Measurements from ENCODE around the gene OR2W3.

OR2W3 gene

DNA sequence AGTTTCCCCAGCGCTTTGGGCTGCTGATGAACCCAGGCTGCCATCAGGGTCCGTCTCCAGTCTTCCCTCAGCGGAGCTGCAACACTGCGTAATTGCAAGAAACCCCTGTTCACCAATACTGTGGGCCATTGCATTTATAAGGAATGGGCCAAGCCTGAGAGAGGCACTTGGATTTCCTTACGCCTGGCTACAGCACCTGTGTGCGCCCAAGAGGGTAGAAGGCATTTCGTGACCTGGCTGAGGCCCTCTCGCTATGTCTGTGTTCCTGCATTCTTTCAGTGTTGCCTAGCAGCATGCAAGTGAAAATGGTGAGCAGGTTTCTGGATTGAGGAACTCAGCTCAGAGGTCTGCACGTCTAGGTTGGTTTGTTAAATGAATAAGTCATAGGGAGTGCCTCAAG is 12.0 kb upstream of the OR2W3 start:
- no peaks in the 10 kb centered on the region for H3K36me3 ChIP-seq (ENCODE audit: insufficient read depth, low read length)
- H3K4me2 ChIP-seq (ENCODE audit: low read length): no peak overlapping the region

DNA sequence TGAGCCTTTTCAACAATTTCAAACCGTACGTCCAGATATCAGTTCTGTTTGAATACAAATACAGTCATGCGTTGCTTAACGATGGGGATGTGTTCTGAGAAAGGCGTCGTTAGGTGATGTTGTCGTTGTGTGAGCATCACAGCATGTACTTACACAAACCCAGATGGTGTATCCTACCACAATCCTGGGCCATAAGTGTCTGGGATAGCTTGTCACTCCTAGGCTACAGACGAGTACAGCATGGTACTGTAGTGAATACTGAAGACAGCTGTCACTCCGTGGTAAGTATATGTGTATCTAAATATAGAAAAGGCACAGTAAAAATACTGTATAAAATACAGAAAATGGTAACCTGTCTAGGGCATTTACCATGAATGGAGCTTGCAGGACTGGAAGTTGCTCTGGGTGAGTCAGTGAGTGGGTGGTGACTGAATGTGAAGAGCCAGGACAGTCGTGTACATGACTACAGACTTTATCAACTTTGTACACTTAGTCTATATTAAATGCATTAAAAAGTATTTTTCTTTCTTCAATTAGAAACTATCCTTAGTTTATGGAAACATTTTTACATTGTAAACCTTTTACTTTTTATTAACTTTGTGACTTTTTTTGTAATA is 10.5 kb upstream of the OR2W3 start:
- H3K4me2 ChIP-seq (ENCODE audit: low read length): no peak overlapping the region
- H3K4me3 ChIP-seq (ENCODE audit: low read length): no peak overlapping the region
- no peak overlapping the region for H3K9ac ChIP-seq (ENCODE audit: low read depth, low read length)
- no peaks in the 10 kb centered on the region for H3K27me3 ChIP-seq (ENCODE audit: control insufficient read depth, insufficient read depth, low read length)
- H3K36me3 ChIP-seq (ENCODE audit: insufficient read depth, low read length): no peaks in the 10 kb centered on the region
- no peaks in the 10 kb centered on the region for H3K4me1 ChIP-seq (ENCODE audit: control insufficient read depth, insufficient read depth, low read length)
- H3K9me3 ChIP-seq (replicated peaks; ENCODE audit: low read length): peaks cover 5% of the 10 kb centered on the region

More for the DNA sequence above, 12.0 kb upstream of the OR2W3 start:
- Histone ChIP-seq H3K4me3 (ENCODE audit: low read length) (no peak overlapping the region), H3K9ac (ENCODE audit: low read depth, low read length) (no peak overlapping the region), H3K9me3 (replicated peaks; ENCODE audit: low read length) (peaks cover 5% of the 10 kb centered on the region), H3K4me1 (ENCODE audit: control insufficient read depth, insufficient read depth, low read length) (no peaks in the 10 kb centered on the region), H3K27me3 (ENCODE audit: control insufficient read depth, insufficient read depth, low read length) (no peaks in the 10 kb centered on the region)

DNA sequence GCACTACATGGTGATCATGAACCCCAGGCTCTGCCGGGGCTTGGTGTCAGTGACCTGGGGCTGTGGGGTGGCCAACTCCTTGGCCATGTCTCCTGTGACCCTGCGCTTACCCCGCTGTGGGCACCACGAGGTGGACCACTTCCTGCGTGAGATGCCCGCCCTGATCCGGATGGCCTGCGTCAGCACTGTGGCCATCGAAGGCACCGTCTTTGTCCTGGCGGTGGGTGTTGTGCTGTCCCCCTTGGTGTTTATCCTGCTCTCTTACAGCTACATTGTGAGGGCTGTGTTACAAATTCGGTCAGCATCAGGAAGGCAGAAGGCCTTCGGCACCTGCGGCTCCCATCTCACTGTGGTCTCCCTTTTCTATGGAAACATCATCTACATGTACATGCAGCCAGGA is 589 bp downstream of the OR2W3 start:
- Histone ChIP-seq H3K36me3 (ENCODE audit: insufficient read depth, low read length) (no peaks in the 10 kb centered on the region), H3K4me2 (ENCODE audit: low read length) (no peak overlapping the region), H3K4me3 (ENCODE audit: low read length) (no peak overlapping the region), H3K9ac (ENCODE audit: low read depth, low read length) (no peak overlapping the region), H3K9me3 (replicated peaks; ENCODE audit: low read length) (peaks cover 4% of the 10 kb centered on the region), H3K27me3 (ENCODE audit: control insufficient read depth, insufficient read depth, low read length) (no peaks in the 10 kb centered on the region), H3K4me1 (ENCODE audit: control insufficient read depth, insufficient read depth, low read length) (no peaks in the 10 kb centered on the region)

DNA sequence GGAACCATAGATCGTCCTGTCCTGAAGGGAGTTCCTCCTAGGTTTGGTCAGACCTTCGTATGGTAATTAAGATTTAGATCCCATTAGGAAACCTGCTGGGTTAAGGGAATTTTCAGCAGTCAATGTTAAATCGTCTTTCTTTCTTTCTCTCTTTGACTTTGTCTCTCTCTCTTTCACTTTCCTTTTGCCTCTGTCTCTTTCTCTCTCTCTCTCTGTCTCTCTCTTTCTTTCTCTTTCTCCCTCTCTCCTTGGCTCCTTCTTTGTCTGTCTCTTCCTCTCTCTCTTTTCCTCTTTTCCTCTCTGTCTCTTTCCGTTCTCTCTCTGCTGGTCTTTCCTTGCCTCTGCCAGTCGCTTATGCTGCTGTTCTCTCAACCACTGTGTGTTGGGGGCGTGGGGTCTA is 8.7 kb downstream of the OR2W3 start:
- H3K9me3 ChIP-seq (replicated peaks; ENCODE audit: low read length): no peaks in the 10 kb centered on the region
- no peaks in the 10 kb centered on the region for H3K27me3 ChIP-seq (ENCODE audit: control insufficient read depth, insufficient read depth, low read length)
- no peaks in the 10 kb centered on the region for H3K36me3 ChIP-seq (ENCODE audit: insufficient read depth, low read length)
- H3K4me3 ChIP-seq (ENCODE audit: low read length): no peak overlapping the region
- no peaks in the 10 kb centered on the region for H3K4me1 ChIP-seq (ENCODE audit: control insufficient read depth, insufficient read depth, low read length)
- H3K4me2 ChIP-seq (ENCODE audit: low read length): no peak overlapping the region
- H3K9ac ChIP-seq (ENCODE audit: low read depth, low read length): no peak overlapping the region

DNA sequence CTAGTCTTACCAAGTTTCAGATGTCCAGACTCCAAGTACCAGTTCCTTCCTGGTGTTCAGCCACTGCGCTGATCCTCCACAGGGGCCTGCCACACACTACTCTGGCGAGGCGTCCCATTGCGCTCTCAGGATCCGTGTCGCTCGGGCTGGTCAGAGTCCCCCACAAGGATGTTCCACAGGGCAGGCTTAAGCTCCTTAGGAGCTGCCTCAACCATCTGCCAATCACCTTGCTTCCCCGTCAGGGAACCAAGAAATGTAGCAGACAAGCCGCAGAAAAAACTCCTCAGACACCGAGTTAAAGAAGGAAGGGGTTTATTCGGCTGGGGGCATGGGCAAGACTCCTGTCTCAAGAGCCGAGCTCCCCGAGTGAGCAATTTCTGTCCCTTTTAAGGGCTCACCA is 9.8 kb downstream of the OR2W3 start:
- H3K4me2 ChIP-seq (ENCODE audit: low read length): no peak overlapping the region
- no peak overlapping the region for H3K9ac ChIP-seq (ENCODE audit: low read depth, low read length)
- no peak overlapping the region for H3K4me3 ChIP-seq (ENCODE audit: low read length)
- no peaks in the 10 kb centered on the region for H3K36me3 ChIP-seq (ENCODE audit: insufficient read depth, low read length)
- no peaks in the 10 kb centered on the region for H3K4me1 ChIP-seq (ENCODE audit: control insufficient read depth, insufficient read depth, low read length)
- H3K9me3 ChIP-seq (replicated peaks; ENCODE audit: low read length): no peaks in the 10 kb centered on the region
- H3K27me3 ChIP-seq (ENCODE audit: control insufficient read depth, insufficient read depth, low read length): no peaks in the 10 kb centered on the region

DNA sequence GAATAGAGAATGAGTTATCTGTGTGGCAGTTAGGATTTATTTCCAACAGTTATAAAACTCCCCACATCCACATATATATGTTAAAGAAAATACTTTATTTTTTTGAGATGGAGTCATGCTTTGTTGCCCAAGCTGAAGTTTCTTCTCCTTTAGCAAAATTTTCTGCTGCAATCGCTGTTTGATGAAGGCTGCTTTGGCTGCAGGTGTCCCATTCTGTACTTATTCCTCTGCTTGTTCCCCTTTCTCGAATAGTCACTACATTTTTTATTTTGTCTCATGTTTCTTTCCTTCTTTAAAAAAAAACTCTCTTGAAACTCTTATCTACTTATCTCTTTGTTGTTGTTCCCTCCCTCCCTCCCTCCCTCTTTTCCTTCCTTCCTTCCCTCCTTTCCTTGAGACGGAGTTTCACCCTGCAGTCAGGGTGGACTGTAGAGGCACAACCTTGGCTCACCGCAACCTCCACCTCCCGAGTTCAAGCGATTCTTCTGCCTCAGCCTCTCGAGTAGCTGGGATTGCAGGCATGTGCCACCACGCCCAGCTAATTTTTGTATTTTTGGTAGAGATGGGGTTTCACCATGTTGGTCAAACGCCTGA is 10.6 kb downstream of the OR2W3 start:
- Histone ChIP-seq H3K9me3 (replicated peaks; ENCODE audit: low read length) (no peaks in the 10 kb centered on the region), H3K27me3 (ENCODE audit: control insufficient read depth, insufficient read depth, low read length) (no peaks in the 10 kb centered on the region), H3K36me3 (ENCODE audit: insufficient read depth, low read length) (no peaks in the 10 kb centered on the region), H3K4me3 (ENCODE audit: low read length) (no peak overlapping the region), H3K9ac (ENCODE audit: low read depth, low read length) (no peak overlapping the region), H3K4me2 (ENCODE audit: low read length) (no peak overlapping the region), H3K4me1 (ENCODE audit: control insufficient read depth, insufficient read depth, low read length) (no peaks in the 10 kb centered on the region)

DNA sequence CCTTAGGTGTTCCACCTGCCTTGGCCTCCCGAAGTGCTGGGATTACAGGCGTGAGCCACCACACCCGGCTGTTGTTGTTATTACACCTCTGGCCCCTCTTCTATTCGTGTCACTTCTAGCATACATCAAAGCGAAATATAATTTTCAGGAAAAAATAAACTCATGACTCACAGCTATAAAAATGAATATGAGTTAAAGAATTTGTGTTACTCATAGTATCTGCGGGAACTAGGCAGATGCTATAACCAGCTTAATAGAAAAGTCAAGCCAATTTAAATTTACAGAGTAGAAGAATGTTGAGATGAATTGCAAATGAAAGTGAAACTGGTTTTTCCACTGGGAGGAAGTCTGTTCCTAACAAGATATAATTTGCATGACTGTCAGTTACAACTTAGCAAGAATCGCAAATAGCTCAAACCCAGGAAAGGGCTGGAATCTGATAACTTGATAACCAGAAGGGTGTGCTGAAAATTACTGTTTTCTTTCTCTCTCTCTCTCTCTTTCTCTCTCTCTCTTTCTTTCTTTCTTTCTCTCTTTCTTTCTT is 11.2 kb downstream of the OR2W3 start:
- H3K9ac ChIP-seq (ENCODE audit: low read depth, low read length): no peak overlapping the region

DNA sequence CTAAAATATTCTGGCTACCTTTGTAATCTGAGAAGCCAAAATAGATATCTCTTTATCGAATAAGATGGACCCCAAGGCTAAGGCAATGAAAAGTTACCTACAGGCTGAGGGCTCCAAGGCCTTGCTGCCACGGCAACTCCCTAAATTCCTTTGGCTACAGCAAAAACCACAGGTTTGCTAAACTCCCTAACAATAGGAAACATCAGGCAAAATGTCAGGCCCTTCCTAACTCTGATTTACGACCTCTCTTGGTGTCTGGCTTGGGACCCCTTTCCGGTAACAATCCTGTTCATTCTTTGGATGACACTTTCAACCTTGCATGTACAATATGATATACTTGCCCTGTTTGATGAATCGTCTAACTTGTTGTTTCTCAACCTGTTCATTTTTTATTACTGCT is 13.4 kb downstream of the OR2W3 start:
- Histone ChIP-seq H3K4me2 (ENCODE audit: low read length) (no peak overlapping the region), H3K36me3 (ENCODE audit: insufficient read depth, low read length) (no peaks in the 10 kb centered on the region), H3K27me3 (ENCODE audit: control insufficient read depth, insufficient read depth, low read length) (no peaks in the 10 kb centered on the region), H3K9ac (ENCODE audit: low read depth, low read length) (no peak overlapping the region), H3K4me1 (ENCODE audit: control insufficient read depth, insufficient read depth, low read length) (no peaks in the 10 kb centered on the region), H3K9me3 (replicated peaks; ENCODE audit: low read length) (no peaks in the 10 kb centered on the region), H3K4me3 (ENCODE audit: low read length) (no peak overlapping the region)

More for the DNA sequence above, 11.2 kb downstream of the OR2W3 start:
- H3K27me3 ChIP-seq (ENCODE audit: control insufficient read depth, insufficient read depth, low read length): no peaks in the 10 kb centered on the region
- no peaks in the 10 kb centered on the region for H3K4me1 ChIP-seq (ENCODE audit: control insufficient read depth, insufficient read depth, low read length)
- no peak overlapping the region for H3K4me3 ChIP-seq (ENCODE audit: low read length)
- no peak overlapping the region for H3K4me2 ChIP-seq (ENCODE audit: low read length)
- H3K36me3 ChIP-seq (ENCODE audit: insufficient read depth, low read length): no peaks in the 10 kb centered on the region
- H3K9me3 ChIP-seq (replicated peaks; ENCODE audit: low read length): no peaks in the 10 kb centered on the region

DNA sequence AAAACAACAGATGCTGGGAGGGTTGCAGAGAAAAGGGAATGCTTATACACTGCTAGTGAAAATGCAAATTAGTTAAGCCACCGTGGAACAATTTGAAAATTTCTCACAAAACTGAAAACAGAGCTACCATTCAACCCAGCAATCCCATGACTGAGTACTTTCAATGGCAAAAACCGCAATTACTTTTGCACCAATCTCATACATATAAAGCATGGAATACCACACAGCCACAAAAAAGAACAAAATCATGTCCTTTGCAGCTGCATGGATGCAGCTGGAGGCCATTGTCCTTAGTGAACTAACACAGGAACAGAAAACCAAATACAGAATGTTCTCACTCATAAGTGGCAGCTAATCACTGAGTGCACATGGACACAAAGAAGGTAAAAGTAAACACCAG is 18.4 kb downstream of the OR2W3 start:
- H3K9ac ChIP-seq (ENCODE audit: low read depth, low read length): no peak overlapping the region
- H3K27me3 ChIP-seq (ENCODE audit: control insufficient read depth, insufficient read depth, low read length): no peaks in the 10 kb centered on the region
- no peaks in the 10 kb centered on the region for H3K9me3 ChIP-seq (replicated peaks; ENCODE audit: low read length)
- H3K4me2 ChIP-seq (ENCODE audit: low read length): no peak overlapping the region
- no peaks in the 10 kb centered on the region for H3K4me1 ChIP-seq (ENCODE audit: control insufficient read depth, insufficient read depth, low read length)
- no peak overlapping the region for H3K4me3 ChIP-seq (ENCODE audit: low read length)
- no peaks in the 10 kb centered on the region for H3K36me3 ChIP-seq (ENCODE audit: insufficient read depth, low read length)

DNA sequence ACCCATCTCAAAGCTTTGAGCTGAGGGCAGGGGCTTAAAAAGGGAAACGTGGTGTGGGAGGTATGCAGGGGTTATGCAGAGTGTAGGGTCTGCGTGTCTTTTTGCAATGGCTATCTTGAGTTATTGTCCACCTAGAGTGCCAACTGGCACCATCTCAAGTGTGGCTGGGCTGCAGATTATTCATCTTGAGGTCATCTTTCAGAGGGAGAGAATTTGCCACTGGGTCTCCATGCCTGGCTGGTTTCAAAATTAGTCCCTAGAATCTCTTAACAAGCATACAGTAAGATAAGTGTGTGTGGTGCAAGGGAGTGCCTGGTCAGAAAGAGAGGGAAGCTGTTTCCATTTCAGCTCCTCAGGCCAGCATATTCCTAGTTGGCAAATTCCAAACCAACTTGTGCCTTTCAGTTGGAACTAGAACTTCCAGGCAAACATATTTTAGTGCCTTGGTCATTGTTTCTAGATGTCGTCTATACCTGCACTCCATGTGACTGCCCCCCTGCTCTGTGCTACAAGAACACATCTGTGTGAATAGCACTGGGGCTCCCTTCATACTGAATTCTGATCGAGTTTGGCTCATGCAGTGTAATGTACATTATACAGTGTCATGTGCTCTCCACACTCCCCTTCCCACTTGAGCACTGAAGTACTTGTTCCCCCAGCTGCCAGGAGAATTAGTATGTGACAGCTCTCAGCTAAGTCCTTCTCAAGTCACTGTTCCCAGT is 19.7 kb downstream of the OR2W3 start:
- no peak overlapping the region for H3K4me3 ChIP-seq (ENCODE audit: low read length)
- no peak overlapping the region for H3K4me2 ChIP-seq (ENCODE audit: low read length)
- no peaks in the 10 kb centered on the region for H3K9me3 ChIP-seq (replicated peaks; ENCODE audit: low read length)

DNA sequence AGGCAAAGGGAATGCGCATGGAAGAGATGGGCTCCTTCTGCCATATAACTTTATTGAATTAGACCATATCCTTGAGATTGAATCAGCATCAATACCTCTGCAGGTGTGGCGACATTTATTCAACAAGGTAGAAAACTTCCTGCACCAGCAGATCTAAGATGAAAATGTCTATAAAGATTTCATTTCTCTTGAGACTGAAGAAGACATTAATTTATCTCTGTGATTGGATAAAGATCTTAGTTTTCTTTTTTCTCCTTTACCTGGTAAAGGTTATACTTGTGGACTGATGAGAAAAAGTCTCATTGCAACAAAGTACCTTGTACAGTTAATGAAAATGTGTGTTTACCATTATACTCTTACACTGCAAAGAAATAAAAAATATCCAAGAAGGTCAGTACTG is 24.6 kb downstream of the OR2W3 start, which contains the start of gene OR2T8:
TSS of gene OR2T8 (plus strand) at position 301 of the 400 bp plus-strand sequence. CDS start 766 bp downstream, outside the sequence.
- H3K4me2 ChIP-seq (ENCODE audit: low read length): no peak within 1 kb of the TSS
- no peak within 1 kb of the TSS for H3K9ac ChIP-seq (ENCODE audit: low read depth, low read length)
- no peaks in the 10 kb centered on the region for H3K27me3 ChIP-seq (ENCODE audit: control insufficient read depth, insufficient read depth, low read length)
- H3K4me3 ChIP-seq (ENCODE audit: low read length): no peak within 1 kb of the TSS
- H3K4me1 ChIP-seq (ENCODE audit: control insufficient read depth, insufficient read depth, low read length): no peaks in the 10 kb centered on the region
- H3K9me3 ChIP-seq (replicated peaks; ENCODE audit: low read length): no peaks in the 10 kb centered on the region
- H3K36me3 ChIP-seq (ENCODE audit: insufficient read depth, low read length): no peaks in the 10 kb centered on the region

More for the DNA sequence above, 19.7 kb downstream of the OR2W3 start:
- no peaks in the 10 kb centered on the region for H3K4me1 ChIP-seq (ENCODE audit: control insufficient read depth, insufficient read depth, low read length)
- no peaks in the 10 kb centered on the region for H3K27me3 ChIP-seq (ENCODE audit: control insufficient read depth, insufficient read depth, low read length)
- H3K36me3 ChIP-seq (ENCODE audit: insufficient read depth, low read length): no peaks in the 10 kb centered on the region
- H3K9ac ChIP-seq (ENCODE audit: low read depth, low read length): no peak overlapping the region
